Endothelial cell of umbilical vein (primary cell): ENCODE results near the gene NDUFA11. TPM values are rescaled to one million over a fixed set of nuclear protein-coding genes. Genes with fewer than 3 reads are reported as not detected.

Experiments used
- BruUV-seq: library from RNA; stranded (reverse); fragments of 400-500 nt; replicated peaks from 2 replicates; lab custom pipeline; 2021; lab: Mats Ljungman, UMichigan
- CTCF ChIA-PET: fragments of 300-600, 350-600 bp; sonication (Branson Sonifier 250); formaldehyde crosslinking; loops from one replicate; lab custom pipeline; 2021; ENCODE audit warnings: antibody characterized with exemption, inconsistent platforms; lab: Charles Lee
- POLR2A ChIA-PET: fragments of 300-600, 350-600 bp; sonication (Branson Sonifier 250); formaldehyde crosslinking; loops from one replicate; lab custom pipeline; 2021; ENCODE audit warnings: antibody characterized with exemption, inconsistent platforms; lab: Charles Lee
- DNase-seq: peaks from one replicate; pipeline ENCODE4 v3.0.0-alpha.2; 2011; ENCODE audit warnings: low read depth, low spot score
- FAIRE-seq: peaks from 2 replicates; lab custom pipeline; 2011; peaks lifted over from hg19 to GRCh38; lab: Jason Lieb, UNC
- H2AFZ ChIP-seq: 2 replicates; pipeline ENCODE4 v1.6.0; 2012; ENCODE audit warnings: low read depth, low read length, control low read depth, inconsistent platforms
- H3K27ac ChIP-seq: 2 replicates; pipeline ENCODE4 v1.5.1; 2011; ENCODE audit warnings: low read depth, mild to moderate bottlenecking, control low read depth, low read length, moderate library complexity; ENCODE audit not compliant: insufficient read depth
- H3K27me3 ChIP-seq, 2 experiments: 2 replicates each; pipeline versions ENCODE4 v1.6.0 to v1.6.1; 2011; ENCODE audit warnings: low read length in 2 of 2, mixed read lengths in 1 of 2; ENCODE audit not compliant: control insufficient read depth in 2 of 2, insufficient read depth in 2 of 2
- H3K36me3 ChIP-seq, 2 experiments: 2 replicates in 1 of 2; 3 replicates in 1 of 2; pipeline ENCODE4 v1.5.1; 2011; ENCODE audit warnings: low read length in 2 of 2, mild to moderate bottlenecking in 1 of 2, moderate library complexity in 1 of 2; ENCODE audit not compliant: control insufficient read depth in 2 of 2, insufficient read depth in 2 of 2; ENCODE audit errors: extremely low read depth in 1 of 2
- H3K4me1 ChIP-seq: 3 replicates; pipeline ENCODE4 v1.5.1; 2011; ENCODE audit warnings: mild to moderate bottlenecking, low read length; ENCODE audit not compliant: control insufficient read depth, insufficient read depth; ENCODE audit errors: extremely low read depth
- H3K4me2 ChIP-seq: 2 replicates; pipeline ENCODE4 v1.6.1; 2011; ENCODE audit warnings: low read length, control low read depth, mixed read lengths; ENCODE audit not compliant: insufficient read depth
- H3K4me3 ChIP-seq, 3 experiments: fragments of 200-600 bp in 1 of 3; sonication (generic), shearing (Covaris generic) in 1 of 3; replicated peaks in 1 of 3; 2 replicates each; pipeline ENCODE4 v1.5.1; 2011 to 2016; ENCODE audit warnings: control low read depth in 3 of 3, low read length in 3 of 3, mild to moderate bottlenecking in 2 of 3, inconsistent platforms in 1 of 3, low read depth in 1 of 3, moderate library complexity in 1 of 3; ENCODE audit not compliant: insufficient read depth in 1 of 3
- H3K79me2 ChIP-seq: 2 replicates; pipeline ENCODE4 v1.6.0; 2012; ENCODE audit warnings: low read length, inconsistent platforms; ENCODE audit not compliant: control insufficient read depth, insufficient read depth
- H3K9ac ChIP-seq: replicated peaks from 2 replicates; pipeline ENCODE3; 2011; ENCODE audit warnings: low read length, control low read depth; ENCODE audit not compliant: insufficient read depth; ENCODE audit errors: extremely low read depth
- H3K9me1 ChIP-seq: replicated peaks from 3 replicates; pipeline ENCODE4 v1.6.0; 2011; ENCODE audit warnings: mild to moderate bottlenecking, low read length; ENCODE audit not compliant: control insufficient read depth, insufficient read depth; ENCODE audit errors: extremely low read depth
- H3K9me3 ChIP-seq: replicated peaks from 2 replicates; pipeline ENCODE4 v1.5.1; 2012; ENCODE audit warnings: low read length, inconsistent platforms; ENCODE audit not compliant: control insufficient read depth, insufficient read depth
- H4K20me1 ChIP-seq: replicated peaks from 2 replicates; pipeline ENCODE3; 2011; ENCODE audit warnings: mild to moderate bottlenecking, low read length; ENCODE audit not compliant: control insufficient read depth, insufficient read depth; ENCODE audit errors: extremely low read depth
- EZH2 ChIP-seq: IDR thresholded peaks from 2 replicates; pipeline ENCODE4 v1.6.1; 2012; ENCODE audit warnings: borderline replicate concordance, low read depth, mild to moderate bottlenecking, moderate library complexity, low read length, inconsistent platforms; ENCODE audit not compliant: severe bottlenecking
- FOS ChIP-seq: IDR thresholded peaks from 2 replicates; pipeline ENCODE4 v1.6.1; 2011; ENCODE audit warnings: mild to moderate bottlenecking, low read length, moderate library complexity, borderline replicate concordance; ENCODE audit not compliant: insufficient read depth
- GATA2 ChIP-seq: IDR thresholded peaks from 2 replicates; pipeline ENCODE4 v1.7.0; 2011; ENCODE audit warnings: low read depth, mild to moderate bottlenecking, moderate library complexity, mixed read lengths, low read length; ENCODE audit not compliant: insufficient read length, insufficient read depth
- JUN ChIP-seq: IDR thresholded peaks from 2 replicates; pipeline ENCODE4 v1.6.1; 2011; ENCODE audit warnings: borderline replicate concordance, low read depth; ENCODE audit not compliant: insufficient read length, insufficient read depth
- MYC ChIP-seq: IDR thresholded peaks from one replicate; pipeline ENCODE4 v1.6.1; 2011; ENCODE audit warnings: mild to moderate bottlenecking, low read depth, low read length
- POLR2A ChIP-seq: IDR thresholded peaks from 2 replicates; pipeline ENCODE4 v1.6.1; 2012; ENCODE audit warnings: low read depth, mild to moderate bottlenecking, control low read depth, low read length
- POLR2AphosphoS5 ChIP-seq: IDR thresholded peaks from 2 replicates; pipeline ENCODE4 v1.6.1; 2012; ENCODE audit warnings: low read depth, mild to moderate bottlenecking, control low read depth, low read length, moderate library complexity; ENCODE audit not compliant: insufficient read depth
- dilution Hi-C: fragments of 300-500 bp; cut with MboI; formaldehyde crosslinking; loops from one replicate; pipeline ENCODE4 v1.15.0; 2019; ENCODE audit warnings: low sequenced_read_pairs; ENCODE audit not compliant: extremely low pct_ligation_motif_present
- intact Hi-C: fragments of 100-400 bp; cut with micrococcal nuclease; formaldehyde crosslinking; loops from one replicate; pipeline ENCODE4 v1.10.0; 2022
- polyA plus RNA-seq, 4 experiments: library from polyadenylated mRNA; depleted of rRNA in 3 of 4; stranded (reverse) in 3 of 4; unstranded in 1 of 4; fragments of >200 nt; gene quantifications; 2 replicates each; pipeline versions ENCODE4 v1.2.1 to v1.2.3, GENCODE V29; 2011 to 2012; ENCODE audit warnings: missing spikeins in 1 of 4
- total RNA-seq: library from RNA; stranded (reverse); gene quantifications from 2 replicates; pipeline ENCODE4 v1.2.3, GENCODE V29; 2021
- TF ChIP-seq, protein P1 (sequence below), 2 donors: IDR thresholded peaks; 1 replicate in 1 of 2; 2 replicates in 1 of 2; pipeline ENCODE4 v1.5.1; 2011; ENCODE audit warnings: low read length in 2 of 2, mild to moderate bottlenecking in 2 of 2, moderate library complexity in 2 of 2, control low read depth in 1 of 2, inconsistent platforms in 1 of 2, low read depth in 1 of 2; ENCODE audit not compliant: insufficient read depth in 1 of 2; ENCODE audit errors: extremely low read depth in 1 of 2
- TF ChIP-seq, protein P2 (sequence below): IDR thresholded peaks from 2 replicates; pipeline ENCODE4 v1.6.1; 2011; ENCODE audit not compliant: insufficient read depth, insufficient read length

NDUFA11 gene
- total and polyA plus RNA-seq, 2 donors (not counting 3 experiments of a cell fraction or from before 2014, with no cell fraction given): 281 to 876 TPM

DNA sequence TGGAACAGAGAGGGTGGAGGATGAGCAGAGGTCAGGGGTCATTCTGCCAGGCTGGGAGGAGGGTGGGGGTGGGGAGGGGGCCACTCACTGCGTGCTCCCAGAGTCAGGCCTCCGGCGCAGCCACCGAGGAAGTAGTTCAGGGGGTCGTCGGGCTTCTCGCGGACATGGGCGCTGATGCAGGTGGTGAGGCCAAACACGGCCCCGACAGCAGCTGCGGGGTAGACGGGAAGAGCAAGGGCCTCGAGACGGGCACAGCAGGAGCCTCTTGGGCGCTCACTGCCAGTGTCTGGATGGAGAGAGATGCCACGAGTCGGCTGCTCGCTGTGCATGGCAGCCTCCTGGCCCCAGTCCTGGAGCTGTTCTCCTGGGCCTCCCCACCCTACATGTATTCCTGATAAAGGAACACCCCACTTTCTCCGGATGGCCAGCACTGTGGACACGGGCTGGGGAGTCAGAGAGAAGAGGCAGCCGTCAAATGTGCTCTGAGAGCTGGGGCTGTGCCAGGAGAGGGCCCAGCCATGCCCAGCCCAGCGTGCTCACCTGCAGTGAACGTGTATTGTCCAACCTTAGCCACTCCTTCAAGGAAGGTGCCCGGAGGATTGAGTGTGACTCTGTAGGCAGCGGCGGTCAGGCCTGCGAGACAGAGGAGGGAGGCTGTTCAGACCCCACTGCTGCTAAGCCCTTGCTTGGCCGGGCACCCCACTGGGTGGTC is 7.1 kb downstream of the NDUFA11 start:
- Histone ChIP-seq H3K36me3 (peaks cover 0 to 15% of the 10 kb centered on the region in 2 experiments), H3K27ac (no peak overlapping the region), H3K9me1 (no peaks in the 10 kb centered on the region), H3K4me3 (no peak overlapping the region), H3K9ac (no peak overlapping the region), H3K27me3 (no peaks in the 10 kb centered on the region), H2AFZ (no peak overlapping the region), H3K4me1 (peaks cover 19% of the 10 kb centered on the region), H3K9me3 (no peaks in the 10 kb centered on the region), H4K20me1 (no peaks in the 10 kb centered on the region), H3K4me2 (no peak overlapping the region), H3K79me2 (peaks cover 22% of the 10 kb centered on the region)
- no peak for DNase-seq
- POLR2A ChIA-PET: no interaction called here
- intact Hi-C loops (no loop called here), dilution Hi-C loops (no loop called here)
- CTCF ChIA-PET: interaction anchor here (1.1 kb wide), 2 partner anchors 92 to 122 kb away, joined by 3 to 5 read pairs; no protein-coding TSS in a partner anchor
- no peak for TF ChIP-seq MYC
- TF ChIP-seq, protein P1, sequence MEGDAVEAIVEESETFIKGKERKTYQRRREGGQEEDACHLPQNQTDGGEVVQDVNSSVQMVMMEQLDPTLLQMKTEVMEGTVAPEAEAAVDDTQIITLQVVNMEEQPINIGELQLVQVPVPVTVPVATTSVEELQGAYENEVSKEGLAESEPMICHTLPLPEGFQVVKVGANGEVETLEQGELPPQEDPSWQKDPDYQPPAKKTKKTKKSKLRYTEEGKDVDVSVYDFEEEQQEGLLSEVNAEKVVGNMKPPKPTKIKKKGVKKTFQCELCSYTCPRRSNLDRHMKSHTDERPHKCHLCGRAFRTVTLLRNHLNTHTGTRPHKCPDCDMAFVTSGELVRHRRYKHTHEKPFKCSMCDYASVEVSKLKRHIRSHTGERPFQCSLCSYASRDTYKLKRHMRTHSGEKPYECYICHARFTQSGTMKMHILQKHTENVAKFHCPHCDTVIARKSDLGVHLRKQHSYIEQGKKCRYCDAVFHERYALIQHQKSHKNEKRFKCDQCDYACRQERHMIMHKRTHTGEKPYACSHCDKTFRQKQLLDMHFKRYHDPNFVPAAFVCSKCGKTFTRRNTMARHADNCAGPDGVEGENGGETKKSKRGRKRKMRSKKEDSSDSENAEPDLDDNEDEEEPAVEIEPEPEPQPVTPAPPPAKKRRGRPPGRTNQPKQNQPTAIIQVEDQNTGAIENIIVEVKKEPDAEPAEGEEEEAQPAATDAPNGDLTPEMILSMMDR (IDR thresholded peaks at IDR 0.05; ENCODE audit: extremely low read depth in 1 of 2, insufficient read depth in 1 of 2, low read depth in 1 of 2, low read length in 2 of 2): no peak
- TF ChIP-seq, protein P2, sequence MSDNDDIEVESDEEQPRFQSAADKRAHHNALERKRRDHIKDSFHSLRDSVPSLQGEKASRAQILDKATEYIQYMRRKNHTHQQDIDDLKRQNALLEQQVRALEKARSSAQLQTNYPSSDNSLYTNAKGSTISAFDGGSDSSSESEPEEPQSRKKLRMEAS: no peak
- no peak for TF ChIP-seq POLR2A
- TF ChIP-seq FOS: no peak
- TF ChIP-seq POLR2AphosphoS5: no peak
- TF ChIP-seq GATA2: no peak
- no peak for TF ChIP-seq EZH2
- no peak for TF ChIP-seq JUN
- BruUV-seq: no TSS peak
- FAIRE-seq: no peak
